Measurements from ENCODE around the gene AFMID.

DNA sequence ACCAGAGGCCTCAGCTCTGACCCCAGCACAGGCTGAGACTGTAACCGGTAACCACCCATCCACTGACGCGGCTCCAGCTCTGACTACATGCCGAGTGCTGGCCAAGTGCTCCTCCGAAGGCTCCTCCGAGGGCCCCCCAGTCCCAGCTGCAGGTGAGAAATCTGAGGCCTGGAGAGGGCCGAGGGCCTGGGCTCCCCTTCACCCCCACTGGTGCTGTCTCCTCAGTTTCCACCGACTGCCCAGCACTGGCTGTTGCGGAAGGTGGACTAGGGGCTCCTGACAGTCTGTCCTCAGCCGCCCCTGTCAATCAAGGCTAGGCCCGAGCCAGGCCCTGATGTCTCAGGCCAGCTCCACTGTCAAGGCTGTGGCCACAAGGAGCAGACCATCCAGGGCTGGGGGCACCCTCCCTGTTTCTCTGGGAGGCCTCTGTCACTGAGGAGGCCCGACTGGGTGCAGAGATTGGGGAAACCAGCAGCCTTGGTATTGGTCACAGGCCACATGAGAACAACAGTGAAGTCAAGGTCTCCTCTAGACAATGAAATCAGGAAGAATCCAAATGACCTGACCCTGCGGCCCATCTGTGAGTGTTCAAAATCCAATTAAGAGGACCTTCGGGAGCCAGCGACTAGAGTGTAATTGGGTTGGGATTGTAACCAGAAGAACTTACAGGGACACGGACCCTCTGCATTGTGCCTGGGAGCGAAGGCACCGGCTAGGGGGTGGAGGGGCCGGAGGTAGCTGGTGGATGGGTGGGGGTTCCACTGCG lies 49.4 kb downstream of the AFMID start:
- TF ChIP-seq, protein P1, sequence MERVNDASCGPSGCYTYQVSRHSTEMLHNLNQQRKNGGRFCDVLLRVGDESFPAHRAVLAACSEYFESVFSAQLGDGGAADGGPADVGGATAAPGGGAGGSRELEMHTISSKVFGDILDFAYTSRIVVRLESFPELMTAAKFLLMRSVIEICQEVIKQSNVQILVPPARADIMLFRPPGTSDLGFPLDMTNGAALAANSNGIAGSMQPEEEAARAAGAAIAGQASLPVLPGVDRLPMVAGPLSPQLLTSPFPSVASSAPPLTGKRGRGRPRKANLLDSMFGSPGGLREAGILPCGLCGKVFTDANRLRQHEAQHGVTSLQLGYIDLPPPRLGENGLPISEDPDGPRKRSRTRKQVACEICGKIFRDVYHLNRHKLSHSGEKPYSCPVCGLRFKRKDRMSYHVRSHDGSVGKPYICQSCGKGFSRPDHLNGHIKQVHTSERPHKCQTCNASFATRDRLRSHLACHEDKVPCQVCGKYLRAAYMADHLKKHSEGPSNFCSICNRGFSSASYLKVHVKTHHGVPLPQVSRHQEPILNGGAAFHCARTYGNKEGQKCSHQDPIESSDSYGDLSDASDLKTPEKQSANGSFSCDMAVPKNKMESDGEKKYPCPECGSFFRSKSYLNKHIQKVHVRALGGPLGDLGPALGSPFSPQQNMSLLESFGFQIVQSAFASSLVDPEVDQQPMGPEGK (CRISPR knock-in tag; IDR thresholded peaks at IDR 0.05; ENCODE audit: borderline replicate concordance), result no peak
- TF ChIP-seq GLIS3 (CRISPR knock-in tag; IDR thresholded peaks at IDR 0.05) (no peak), SNAI2 (CRISPR knock-in tag; IDR thresholded peaks at IDR 0.05) (no peak), BACH2 (CRISPR knock-in tag; IDR thresholded peaks at IDR 0.05; ENCODE audit: borderline replicate concordance) (no peak), ARNTL (CRISPR knock-in tag; IDR thresholded peaks at IDR 0.05; ENCODE audit: borderline replicate concordance, low read depth) (no peak), OSR1 (CRISPR knock-in tag; IDR thresholded peaks at IDR 0.05) (no peak), ISL1 (CRISPR knock-in tag; IDR thresholded peaks at IDR 0.05) (no peak)
- TF ChIP-seq, protein P2, sequence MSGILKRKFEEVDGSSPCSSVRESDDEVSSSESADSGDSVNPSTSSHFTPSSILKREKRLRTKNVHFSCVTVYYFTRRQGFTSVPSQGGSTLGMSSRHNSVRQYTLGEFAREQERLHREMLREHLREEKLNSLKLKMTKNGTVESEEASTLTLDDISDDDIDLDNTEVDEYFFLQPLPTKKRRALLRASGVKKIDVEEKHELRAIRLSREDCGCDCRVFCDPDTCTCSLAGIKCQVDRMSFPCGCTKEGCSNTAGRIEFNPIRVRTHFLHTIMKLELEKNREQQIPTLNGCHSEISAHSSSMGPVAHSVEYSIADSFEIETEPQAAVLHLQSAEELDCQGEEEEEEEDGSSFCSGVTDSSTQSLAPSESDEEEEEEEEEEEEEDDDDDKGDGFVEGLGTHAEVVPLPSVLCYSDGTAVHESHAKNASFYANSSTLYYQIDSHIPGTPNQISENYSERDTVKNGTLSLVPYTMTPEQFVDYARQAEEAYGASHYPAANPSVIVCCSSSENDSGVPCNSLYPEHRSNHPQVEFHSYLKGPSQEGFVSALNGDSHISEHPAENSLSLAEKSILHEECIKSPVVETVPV (CRISPR knock-in tag; IDR thresholded peaks at IDR 0.05), result no peak
- TF ChIP-seq, protein P3, sequence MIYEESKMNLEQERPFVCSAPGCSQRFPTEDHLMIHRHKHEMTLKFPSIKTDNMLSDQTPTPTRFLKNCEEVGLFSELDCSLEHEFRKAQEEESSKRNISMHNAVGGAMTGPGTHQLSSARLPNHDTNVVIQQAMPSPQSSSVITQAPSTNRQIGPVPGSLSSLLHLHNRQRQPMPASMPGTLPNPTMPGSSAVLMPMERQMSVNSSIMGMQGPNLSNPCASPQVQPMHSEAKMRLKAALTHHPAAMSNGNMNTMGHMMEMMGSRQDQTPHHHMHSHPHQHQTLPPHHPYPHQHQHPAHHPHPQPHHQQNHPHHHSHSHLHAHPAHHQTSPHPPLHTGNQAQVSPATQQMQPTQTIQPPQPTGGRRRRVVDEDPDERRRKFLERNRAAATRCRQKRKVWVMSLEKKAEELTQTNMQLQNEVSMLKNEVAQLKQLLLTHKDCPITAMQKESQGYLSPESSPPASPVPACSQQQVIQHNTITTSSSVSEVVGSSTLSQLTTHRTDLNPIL (CRISPR knock-in tag; IDR thresholded peaks at IDR 0.05; ENCODE audit: low read depth), result no peak
- TF ChIP-seq, protein P4, sequence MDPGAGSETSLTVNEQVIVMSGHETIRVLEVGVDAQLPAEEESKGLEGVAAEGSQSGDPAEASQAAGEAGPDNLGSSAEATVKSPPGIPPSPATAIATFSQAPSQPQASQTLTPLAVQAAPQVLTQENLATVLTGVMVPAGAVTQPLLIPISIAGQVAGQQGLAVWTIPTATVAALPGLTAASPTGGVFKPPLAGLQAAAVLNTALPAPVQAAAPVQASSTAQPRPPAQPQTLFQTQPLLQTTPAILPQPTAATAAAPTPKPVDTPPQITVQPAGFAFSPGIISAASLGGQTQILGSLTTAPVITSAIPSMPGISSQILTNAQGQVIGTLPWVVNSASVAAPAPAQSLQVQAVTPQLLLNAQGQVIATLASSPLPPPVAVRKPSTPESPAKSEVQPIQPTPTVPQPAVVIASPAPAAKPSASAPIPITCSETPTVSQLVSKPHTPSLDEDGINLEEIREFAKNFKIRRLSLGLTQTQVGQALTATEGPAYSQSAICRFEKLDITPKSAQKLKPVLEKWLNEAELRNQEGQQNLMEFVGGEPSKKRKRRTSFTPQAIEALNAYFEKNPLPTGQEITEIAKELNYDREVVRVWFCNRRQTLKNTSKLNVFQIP (CRISPR knock-in tag; IDR thresholded peaks at IDR 0.05; ENCODE audit: borderline replicate concordance, low read depth), result no peak

All from SK-N-SH treated with all-trans-retinoic acid at 6 μM for 48 hours (cell line).